NT2/D1 (cell line): ENCODE data around the gene ARPC5.

Experiments
- SUZ12 ChIP-seq: IDR thresholded peaks from 2 replicates; pipeline ENCODE4 v1.6.1; 2011; ENCODE audit not compliant: insufficient read length, insufficient read depth; ENCODE audit errors: extremely low read depth
- ZNF274 ChIP-seq: IDR thresholded peaks from 2 replicates; pipeline ENCODE4 v1.6.1; 2011; ENCODE audit warnings: mild to moderate bottlenecking, low read depth, low read length

GRCh38 chr1:183597656-183598347 lies 37.8 kb downstream of the ARPC5 start:
- TF ChIP-seq SUZ12 (no peak), ZNF274 (no peak)
